Lung (tissue), 12 donors: ENCODE results near the gene SPATA6. TPM values are rescaled to one million over a fixed set of nuclear protein-coding genes. Genes with fewer than 3 reads are reported as not detected.
"Not testable (repeated sequence)": the region's sequence is repeated elsewhere in the genome, so short reads cannot be mapped to it uniquely, and the experiment has no call there.

Experiments used
- ATAC-seq: fragments of 200-7000 bp; cut with Tn5 transposase; one replicate; pipeline ENCODE4 v1.9.1; 2020; ENCODE audit warnings: moderate number of reproducible peaks; ENCODE audit not compliant: insufficient read depth, low FRiP score
- DNase-seq, 3 donors: peaks; one replicate each; pipeline ENCODE4 v3.0.0-alpha.2; 2013 to 2017
- H3K27ac ChIP-seq, 2 donors: one replicate each; pipeline ENCODE4 v1.5.1; 2013; ENCODE audit warnings: mild to moderate bottlenecking in 2 of 2, moderate library complexity in 2 of 2, control low read depth in 1 of 2, inconsistent platforms in 1 of 2, low read depth in 1 of 2, low read length in 1 of 2
- H3K27me3 ChIP-seq, 3 donors: one replicate each; pipeline ENCODE4 v1.5.1; 2013; ENCODE audit warnings: low read length in 2 of 3; ENCODE audit not compliant: control insufficient read depth in 3 of 3, insufficient read depth in 3 of 3
- H3K36me3 ChIP-seq, 4 donors: one replicate each; pipeline ENCODE4 v1.5.1; 2013; ENCODE audit warnings: low read length in 4 of 4, mild to moderate bottlenecking in 1 of 4, moderate library complexity in 1 of 4; ENCODE audit not compliant: control insufficient read depth in 4 of 4, insufficient read depth in 4 of 4
- H3K4me1 ChIP-seq, 5 donors: one replicate each; pipeline ENCODE4 v1.5.1; 2013; ENCODE audit warnings: low read length in 5 of 5, mild to moderate bottlenecking in 2 of 5, moderate library complexity in 1 of 5; ENCODE audit not compliant: control insufficient read depth in 5 of 5, insufficient read depth in 5 of 5
- H3K4me3 ChIP-seq: one replicate; pipeline ENCODE4 v1.5.1; 2013; ENCODE audit warnings: mild to moderate bottlenecking, control low read depth, moderate library complexity
- H3K9ac ChIP-seq, 2 donors: one replicate each; pipeline ENCODE4 v1.5.1; 2013; ENCODE audit warnings: low read length in 2 of 2, control low read depth in 1 of 2; ENCODE audit not compliant: insufficient read depth in 1 of 2
- H3K9me3 ChIP-seq, 4 donors: one replicate each; pipeline ENCODE4 v1.5.1; 2013; ENCODE audit warnings: low read length in 3 of 4, mild to moderate bottlenecking in 1 of 4, moderate library complexity in 1 of 4; ENCODE audit not compliant: control insufficient read depth in 4 of 4, insufficient read depth in 3 of 4
- WGBS, 2 donors: extraction: QIAGEN DNeasy Blood & Tissue Kit; methylation state at CpG; one replicate each; pipeline ENCODE4 v1.1.7; 2013; 5-methylcytosine and 5-hydroxymethylcytosine counted together
- polyA plus RNA-seq, 2 donors: library from polyadenylated mRNA; stranded (reverse); fragments of 200-250 nt; gene quantifications; one replicate each; pipeline ENCODE4 v1.2.1, GENCODE V29; 2013
- total RNA-seq, 2 donors: library from RNA; depleted of rRNA in 1 of 2; stranded (reverse); fragments of >200 nt in 1 of 2; gene quantifications; one replicate each; pipeline ENCODE4 v1.2.1, GENCODE V29; 2014 to 2021
- TF ChIP-seq, protein P1 (sequence below): IDR thresholded peaks from 2 replicates; pipeline ENCODE4 v1.5.1; 2012; ENCODE audit warnings: mild to moderate bottlenecking; ENCODE audit errors: control extremely low read depth, extremely low read depth
- donor health status: control.
- donor health status: control.
- donor health status: Bipolar disorder and iron deficiency.
- donor health status: healthy.
- donor health status: DM: yes; HTN: yes; CAD: no.

Gene SPATA6
- total and polyA plus RNA-seq, 4 donors, result 4.1 to 94.2 (median 17.6) TPM

DNA sequence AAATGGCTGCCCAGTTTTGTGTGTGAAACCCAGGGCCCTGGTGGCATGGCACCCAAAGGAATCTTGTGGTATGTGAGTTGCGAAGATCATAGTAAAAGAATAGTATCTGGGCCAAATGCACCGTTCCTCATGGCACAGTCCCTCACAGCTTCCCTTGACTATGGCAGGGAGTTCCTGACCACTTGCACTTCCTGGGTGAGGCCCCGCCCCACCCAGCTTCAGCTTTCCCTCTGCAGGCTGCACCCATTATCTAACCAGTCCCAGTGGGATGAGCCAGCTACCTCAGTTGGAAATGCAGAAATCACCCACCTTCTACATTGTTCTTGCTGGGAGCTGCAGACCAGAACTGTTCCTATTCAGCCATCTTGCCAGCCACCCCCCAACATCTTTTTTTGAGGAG is 186.5 kb downstream of the SPATA6 start:
- Histone ChIP-seq H3K4me1 (peaks cover 0 to 4% (median 0%) of the 10 kb centered on the region in 5 donors), H3K27me3 (no peaks in the 10 kb centered on the region), H3K27ac (no peak overlapping the region), H3K9ac (no peak overlapping the region), H3K4me3 (no peak overlapping the region), H3K9me3 (peaks cover 0 to 2% (median 0%) of the 10 kb centered on the region in 4 donors), H3K36me3 (no peaks in the 10 kb centered on the region)
- 80 to 83% methylated on average over 3 of the region's 3 CpGs for WGBS, 2 donors
- ATAC-seq, result peak; percentile 53
- TF ChIP-seq, protein P1, sequence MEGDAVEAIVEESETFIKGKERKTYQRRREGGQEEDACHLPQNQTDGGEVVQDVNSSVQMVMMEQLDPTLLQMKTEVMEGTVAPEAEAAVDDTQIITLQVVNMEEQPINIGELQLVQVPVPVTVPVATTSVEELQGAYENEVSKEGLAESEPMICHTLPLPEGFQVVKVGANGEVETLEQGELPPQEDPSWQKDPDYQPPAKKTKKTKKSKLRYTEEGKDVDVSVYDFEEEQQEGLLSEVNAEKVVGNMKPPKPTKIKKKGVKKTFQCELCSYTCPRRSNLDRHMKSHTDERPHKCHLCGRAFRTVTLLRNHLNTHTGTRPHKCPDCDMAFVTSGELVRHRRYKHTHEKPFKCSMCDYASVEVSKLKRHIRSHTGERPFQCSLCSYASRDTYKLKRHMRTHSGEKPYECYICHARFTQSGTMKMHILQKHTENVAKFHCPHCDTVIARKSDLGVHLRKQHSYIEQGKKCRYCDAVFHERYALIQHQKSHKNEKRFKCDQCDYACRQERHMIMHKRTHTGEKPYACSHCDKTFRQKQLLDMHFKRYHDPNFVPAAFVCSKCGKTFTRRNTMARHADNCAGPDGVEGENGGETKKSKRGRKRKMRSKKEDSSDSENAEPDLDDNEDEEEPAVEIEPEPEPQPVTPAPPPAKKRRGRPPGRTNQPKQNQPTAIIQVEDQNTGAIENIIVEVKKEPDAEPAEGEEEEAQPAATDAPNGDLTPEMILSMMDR, result no peak
- DNase-seq, result no peak

DNA sequence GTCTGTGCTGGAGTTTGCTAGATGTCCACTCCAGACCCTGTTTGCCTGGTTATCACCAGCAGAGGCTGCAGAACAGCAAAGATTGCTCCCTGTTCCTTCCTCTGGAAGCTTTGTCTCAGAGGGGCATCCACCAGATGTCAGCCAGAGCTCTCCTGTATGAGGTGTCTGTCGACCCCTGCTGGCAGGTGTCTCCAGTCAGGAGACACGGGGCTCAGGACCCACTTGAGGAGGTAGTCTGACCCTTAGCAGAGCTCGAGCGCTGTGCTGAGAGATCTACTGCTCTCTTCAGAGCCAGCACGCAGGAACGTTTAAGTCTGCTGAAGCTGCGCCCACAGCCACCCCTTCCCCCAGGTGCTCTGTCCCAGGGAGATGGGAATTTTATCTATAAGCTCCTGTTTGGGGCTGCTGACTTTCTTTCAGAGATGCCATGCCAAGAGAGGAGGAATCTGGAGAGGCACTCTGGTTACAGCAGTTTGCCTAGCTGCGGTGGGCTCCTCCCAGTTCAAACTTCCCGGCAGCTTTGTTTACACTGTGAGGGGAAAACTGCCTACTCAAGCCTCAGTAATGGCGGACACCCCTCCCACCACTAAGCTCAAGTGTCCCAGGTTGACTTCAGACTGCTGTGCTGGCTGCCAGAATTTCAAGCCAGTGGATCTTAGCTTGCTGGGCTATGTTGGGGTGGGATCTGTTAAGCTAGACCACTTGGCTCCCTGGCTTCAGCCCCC is 187.1 kb downstream of the SPATA6 start:
- not testable (repeated sequence) for H3K4me3 ChIP-seq, H3K9me3 ChIP-seq, H3K27me3 ChIP-seq, H3K4me1 ChIP-seq, H3K36me3 ChIP-seq, H3K27ac ChIP-seq, ATAC-seq, H3K9ac ChIP-seq
- WGBS, 2 donors, result 60 to 69% methylated on average over 10 of the region's 10 CpGs
- peak; percentile 29 to 57 (median 48) for DNase-seq

DNA sequence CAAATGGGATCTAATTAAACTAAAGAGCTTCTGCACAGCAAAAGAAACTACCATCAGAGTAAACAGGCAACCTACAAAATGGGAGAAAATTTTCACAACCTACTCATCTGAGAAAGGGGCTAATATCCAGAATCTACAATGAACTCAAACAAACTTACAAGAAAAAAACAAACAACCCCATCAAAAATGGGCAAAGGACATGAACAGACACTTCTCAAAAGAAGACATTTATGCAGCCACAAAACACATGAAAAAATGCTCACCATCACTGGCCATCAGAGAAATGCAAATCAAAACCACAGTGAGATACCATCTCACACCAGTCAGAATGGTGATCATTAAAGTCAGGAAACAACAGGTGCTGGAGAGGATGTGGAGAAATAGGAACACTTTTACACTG is 189.7 kb downstream of the SPATA6 start:
- not testable (repeated sequence) for H3K36me3 ChIP-seq, H3K4me1 ChIP-seq, H3K4me3 ChIP-seq, ATAC-seq, H3K9me3 ChIP-seq, H3K9ac ChIP-seq, DNase-seq, H3K27me3 ChIP-seq, H3K27ac ChIP-seq

DNA sequence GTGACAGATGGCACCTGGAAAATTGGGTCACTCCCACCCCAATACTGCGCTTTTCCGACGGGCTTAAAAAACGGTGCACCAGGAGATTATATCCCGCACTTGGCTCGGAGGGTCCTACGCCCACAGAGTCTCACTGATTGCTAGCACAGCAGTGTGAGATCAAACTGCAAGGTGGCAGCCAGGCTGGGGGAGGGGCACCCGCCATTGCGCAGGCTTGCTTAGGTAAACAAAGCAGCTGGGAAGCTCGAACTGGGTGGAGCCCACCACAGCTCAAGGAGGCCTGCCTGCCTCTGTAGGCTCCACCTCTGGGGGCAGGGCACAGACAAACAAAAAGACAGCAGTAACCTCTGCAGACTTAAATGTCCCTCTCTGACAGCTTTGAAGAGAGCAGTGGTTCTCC is 194.6 kb downstream of the SPATA6 start:
- not testable (repeated sequence) for H3K27ac ChIP-seq, H3K4me3 ChIP-seq, H3K27me3 ChIP-seq, H3K36me3 ChIP-seq, H3K9me3 ChIP-seq, H3K9ac ChIP-seq, DNase-seq, ATAC-seq, H3K4me1 ChIP-seq
- WGBS, 2 donors, result 93% methylated on average over 6 to 10 of the region's 10 CpGs

DNA sequence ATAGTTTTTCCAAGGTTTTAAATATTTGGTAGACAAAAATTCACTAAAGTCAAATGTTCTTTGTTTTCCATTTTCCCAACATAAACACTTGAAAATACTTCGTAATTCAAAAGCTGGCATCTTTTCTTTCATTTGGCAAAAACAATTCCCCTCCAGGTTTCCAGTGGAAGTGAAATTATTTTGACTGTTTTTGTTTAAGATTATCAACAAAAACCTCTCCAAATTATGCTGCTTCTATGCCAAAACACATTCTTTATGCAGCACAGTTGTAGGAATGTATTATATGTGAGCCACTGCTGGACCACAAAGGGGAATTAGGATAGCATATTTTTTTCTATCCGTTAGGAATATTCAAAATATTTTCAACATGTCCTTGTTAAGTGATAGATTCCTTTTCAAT is 205.4 kb downstream of the SPATA6 start:
- TF ChIP-seq, protein P1, result no peak
- no peak overlapping the region for H3K9ac ChIP-seq
- H3K27me3 ChIP-seq, result no peaks in the 10 kb centered on the region
- ATAC-seq (no peak), DNase-seq (peak in 2 of 3 donors; percentile 61 to 62)
- peaks cover 0 to 3% (median 0%) of the 10 kb centered on the region in 4 donors for H3K9me3 ChIP-seq
- H3K4me1 ChIP-seq, result peaks cover 0 to 5% (median 0%) of the 10 kb centered on the region in 5 donors
- H3K27ac ChIP-seq, result no peak overlapping the region
- 78 to 79% methylated on average over 2 of the region's 2 CpGs for WGBS, 2 donors
- H3K36me3 ChIP-seq, result no peaks in the 10 kb centered on the region
- no peak overlapping the region for H3K4me3 ChIP-seq
